K562 (cell line): ENCODE data around the gene CABYR.

Experiments used
- JUND ChIP-seq, 2 experiments: IDR thresholded peaks; 2 replicates in 1 of 2; 3 replicates in 1 of 2; pipeline ENCODE4 v1.6.1; 2011; ENCODE audit warnings: borderline replicate concordance in 2 of 2, low read depth in 2 of 2, low read length in 2 of 2, improper control_type of control experiment in 1 of 2, missing biosample characterization in 1 of 2, missing genetic modification characterization in 1 of 2, missing genetic modification reagents in 1 of 2
- ZNF274 ChIP-seq: IDR thresholded peaks from 2 replicates; pipeline ENCODE4 v1.6.1; 2011; ENCODE audit warnings: low read depth, mild to moderate bottlenecking, low read length, moderate library complexity, borderline replicate concordance

DNA sequence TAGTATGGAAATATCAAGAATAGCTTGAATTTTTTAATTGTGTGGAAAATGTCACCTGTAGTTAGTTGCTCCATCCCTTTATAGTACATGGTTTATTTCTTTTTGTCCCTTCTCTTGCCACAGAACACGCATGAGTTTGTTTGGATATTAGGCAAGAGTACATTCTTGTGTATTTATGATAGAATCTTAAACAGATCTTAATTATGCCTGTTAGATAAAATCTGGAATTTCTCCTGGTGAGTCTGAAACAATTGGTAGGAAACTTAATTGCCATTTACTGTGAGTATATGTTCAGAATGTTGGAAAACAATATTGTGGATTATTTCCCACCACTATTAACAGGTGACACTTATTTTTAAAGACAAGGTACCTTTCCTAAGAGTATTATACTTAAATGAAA, 30.2 kb upstream of the CABYR start:
- TF ChIP-seq JUND (IDR thresholded peaks at IDR 0.05; ENCODE audit: borderline replicate concordance, low read depth, low read length) (no peak), JUND (tag; IDR thresholded peaks at IDR 0.05; ENCODE audit: borderline replicate concordance, low read depth, low read length) (no peak), ZNF274 (no peak)
